GM18867 (cell line): Measurements from ENCODE around the gene ZBED1.
"Not testable (repeated sequence)": the region's sequence is repeated elsewhere in the genome, so short reads cannot be mapped to it uniquely, and the experiment has no call there.

ENCODE experiments used
- ATAC-seq: cut with Tn5 transposase; IDR thresholded peaks from one replicate; pipeline ENCODE4 v1.9.1; 2021; ENCODE audit warnings: mild to moderate bottlenecking, moderate library complexity; ENCODE audit not compliant: unreplicated experiment

Gene ZBED1

GRCh38 chrX:2477313-2477712, 23.5 kb downstream of the ZBED1 start:
- ATAC-seq = not testable (repeated sequence)

DNA sequence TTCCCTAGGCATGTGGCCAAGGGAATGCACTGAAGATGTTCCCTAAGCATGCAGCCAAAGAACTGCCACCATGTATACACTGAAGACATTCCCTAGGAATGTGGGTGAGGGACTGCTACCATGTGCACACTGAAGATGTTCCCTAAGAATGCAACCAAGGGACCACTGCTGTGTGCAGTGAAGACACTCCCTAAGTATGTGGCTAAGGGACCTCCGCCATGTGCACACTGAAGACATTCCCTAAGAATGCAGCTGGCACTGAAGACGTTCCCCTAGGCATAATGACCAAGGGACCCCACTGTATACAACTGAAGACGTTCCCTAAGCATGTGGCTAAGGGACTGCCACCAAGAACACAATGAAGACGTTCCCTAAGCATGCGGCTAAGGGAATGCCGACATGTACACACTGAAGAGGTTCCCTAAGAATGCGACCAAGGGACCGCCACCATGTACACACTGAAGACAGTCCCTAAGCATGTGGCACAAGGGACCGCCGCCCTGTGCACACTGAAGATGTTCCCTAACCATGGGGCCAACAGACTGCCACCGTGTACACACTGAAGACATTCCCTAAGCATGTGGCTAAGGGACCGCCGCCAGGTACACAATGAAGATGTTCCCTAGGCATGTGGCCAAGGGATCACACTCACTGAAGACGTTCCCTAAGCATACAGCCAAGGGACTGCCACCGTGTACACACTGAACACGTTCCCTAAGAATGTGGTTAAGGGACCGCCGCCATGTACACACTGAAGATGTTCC, 25.6 kb downstream of the ZBED1 start:
- no peak for ATAC-seq

DNA sequence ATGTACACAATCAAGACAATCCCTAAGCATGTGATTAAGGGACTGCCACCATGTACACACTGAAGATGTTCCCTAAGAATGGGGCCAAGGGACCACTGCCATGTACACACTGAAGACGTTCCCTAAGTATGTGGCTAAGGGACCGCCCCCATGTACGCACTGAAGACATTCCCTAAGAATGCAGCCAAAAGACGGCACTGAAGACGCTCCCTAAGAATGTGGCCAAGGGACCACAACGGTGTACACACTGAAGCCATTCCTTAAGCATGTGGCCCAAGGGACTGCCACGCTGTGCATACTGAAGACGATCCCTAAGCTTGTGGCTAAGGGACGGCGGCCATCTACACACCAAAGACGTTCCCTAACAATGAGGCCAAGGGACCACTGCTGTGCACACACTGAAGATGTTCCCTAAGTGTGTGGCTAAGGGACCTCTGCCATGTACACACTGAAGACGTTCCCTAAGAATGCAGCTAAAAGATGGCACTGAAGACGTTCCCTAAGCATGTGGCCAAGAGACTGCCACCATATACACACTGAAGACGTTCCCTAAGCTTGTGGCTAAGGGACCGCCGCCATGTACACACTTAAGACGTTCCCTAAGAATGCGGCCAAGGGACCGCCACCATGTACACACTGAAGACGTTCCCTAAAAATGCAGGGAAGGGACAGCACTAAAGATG, 26.4 kb downstream of the ZBED1 start:
- no peak for ATAC-seq

DNA sequence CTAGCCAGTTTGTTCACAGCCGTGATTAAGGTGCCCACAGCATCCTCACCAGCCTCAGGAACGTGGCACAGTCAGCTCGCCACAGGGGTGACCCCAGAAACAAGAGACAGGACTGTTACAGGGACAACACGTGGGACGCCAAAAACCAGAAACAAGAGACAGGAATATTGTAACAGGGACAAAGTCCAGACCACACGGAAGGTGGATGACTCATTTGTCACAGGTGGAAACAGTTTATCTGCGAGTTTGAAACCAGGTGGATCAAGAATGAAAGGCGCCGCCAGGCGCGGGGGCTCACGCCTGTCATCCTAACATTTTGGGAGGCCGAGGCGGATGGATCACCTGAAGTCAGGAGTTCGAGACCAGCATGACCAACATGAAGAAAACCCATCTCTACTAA, 27.7 kb downstream of the ZBED1 start:
- ATAC-seq = not testable (repeated sequence)

- ATAC-seq = no peak
Observed at GRCh38 chrX:2471641-2472040, 29.1 kb downstream of the ZBED1 start.

- ATAC-seq = not testable (repeated sequence)
Observed at GRCh38 chrX:2471126-2471525, 29.6 kb downstream of the ZBED1 start.

DNA sequence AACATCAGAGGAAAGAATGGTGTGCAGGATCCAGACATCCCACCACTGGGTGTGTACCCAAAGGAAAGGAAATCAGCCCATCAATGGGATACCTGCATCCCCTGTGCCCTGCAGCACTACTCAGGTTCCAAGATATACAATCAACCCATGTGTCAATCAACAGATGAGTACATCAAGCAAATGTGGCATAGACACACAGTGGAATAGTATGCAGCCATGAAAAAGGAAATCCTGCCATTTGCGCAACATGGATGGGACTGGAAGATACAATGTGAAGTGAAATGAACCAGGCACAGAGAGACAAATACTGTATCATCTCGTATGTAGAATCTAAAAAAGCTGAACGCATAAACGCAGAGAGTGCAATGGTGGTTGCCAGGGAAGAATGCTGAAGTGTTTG, 30.9 kb downstream of the ZBED1 start:
- ATAC-seq = not testable (repeated sequence)

- no peak for ATAC-seq
Observed at GRCh38 chrX:2469196-2469685, 31.5 kb downstream of the ZBED1 start.

GRCh38 chrX:2468261-2469195, 32.2 kb downstream of the ZBED1 start:
- no peak for ATAC-seq

- no peak for ATAC-seq
Observed at GRCh38 chrX:2466876-2467656, 33.7 kb downstream of the ZBED1 start.

GRCh38 chrX:2464677-2465166, 36.1 kb downstream of the ZBED1 start:
- no peak for ATAC-seq

- no peak for ATAC-seq
Observed at GRCh38 chrX:2463973-2464676, 36.7 kb downstream of the ZBED1 start.

DNA sequence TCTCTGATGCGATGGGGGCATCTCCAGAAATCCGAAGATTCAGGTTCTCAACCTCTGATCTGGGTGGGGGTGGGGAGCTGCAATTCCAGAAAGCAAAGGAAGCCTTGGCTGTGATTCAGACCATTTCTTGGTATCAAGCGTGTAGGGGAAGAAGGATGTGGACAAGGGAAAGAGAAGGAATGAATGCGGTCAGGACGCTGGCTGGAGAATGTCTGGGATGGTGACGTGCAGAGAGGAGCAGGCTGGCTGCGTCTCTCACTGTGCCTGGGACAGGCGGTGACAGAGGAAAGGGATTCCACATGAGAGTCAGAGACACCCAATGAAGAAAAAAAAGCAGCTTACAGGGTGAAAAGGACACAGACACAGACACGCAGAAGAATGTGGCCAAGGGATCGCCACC, 37.3 kb downstream of the ZBED1 start:
- ATAC-seq = not testable (repeated sequence)

DNA sequence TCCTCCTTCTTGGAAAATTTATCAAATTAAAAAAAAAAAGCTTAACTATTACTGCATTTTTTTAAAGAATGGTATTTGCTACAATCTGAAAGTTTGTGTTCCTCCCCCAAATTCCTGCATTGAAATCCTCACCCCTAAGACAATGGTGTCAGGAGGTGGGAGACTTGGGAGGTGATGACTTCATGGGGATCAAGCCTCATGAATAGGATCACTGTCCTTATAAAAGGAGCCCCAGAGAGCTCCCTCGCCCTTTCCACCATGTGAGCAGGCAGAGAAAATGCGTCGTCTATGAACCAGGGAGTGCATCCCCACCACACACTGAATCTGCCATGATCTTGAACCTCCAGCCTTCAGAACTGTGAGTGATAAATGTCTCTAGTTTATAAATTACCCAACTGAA, 38.0 kb downstream of the ZBED1 start:
- no peak for ATAC-seq

DNA sequence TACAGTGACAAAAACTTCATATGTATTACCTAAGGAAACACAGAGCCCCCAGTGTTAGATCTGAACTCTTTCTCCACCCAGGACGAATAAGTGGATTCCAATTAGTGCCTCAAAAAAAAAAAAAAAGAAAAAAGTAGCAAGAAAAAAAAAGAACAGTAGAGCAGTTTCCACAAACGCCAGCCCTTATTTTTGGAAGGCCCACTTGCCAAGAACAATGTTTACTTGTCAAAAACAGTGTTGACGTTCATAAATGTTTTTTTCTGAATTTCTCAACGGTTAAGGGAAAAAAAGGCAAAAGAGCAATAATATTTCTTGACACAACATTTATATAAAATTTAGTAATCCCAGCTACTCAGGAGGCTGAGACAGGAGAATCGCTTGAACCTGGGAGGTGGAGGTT, 38.7 kb downstream of the ZBED1 start:
- ATAC-seq = no peak

DNA sequence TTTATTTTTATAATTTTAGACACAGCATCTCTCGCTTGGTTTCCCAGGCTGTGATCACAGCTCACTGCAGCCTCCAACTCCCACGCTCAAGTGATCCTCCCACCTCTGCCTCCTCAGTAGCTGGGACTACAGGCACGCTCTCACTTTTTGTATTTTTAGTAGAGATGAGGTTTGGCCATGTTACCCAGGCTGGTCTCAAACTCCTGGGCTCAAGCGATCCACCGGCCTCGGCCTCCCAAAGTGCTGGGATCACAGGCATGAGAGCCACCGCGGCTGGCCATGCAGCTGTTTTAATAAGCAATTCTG, 39.1 kb downstream of the ZBED1 start:
- no peak for ATAC-seq

GRCh38 chrX:2460821-2461710, 39.7 kb downstream of the ZBED1 start:
- not testable (repeated sequence) for ATAC-seq

- ATAC-seq = not testable (repeated sequence)
Observed at GRCh38 chrX:2460048-2460447, 40.7 kb downstream of the ZBED1 start.

DNA sequence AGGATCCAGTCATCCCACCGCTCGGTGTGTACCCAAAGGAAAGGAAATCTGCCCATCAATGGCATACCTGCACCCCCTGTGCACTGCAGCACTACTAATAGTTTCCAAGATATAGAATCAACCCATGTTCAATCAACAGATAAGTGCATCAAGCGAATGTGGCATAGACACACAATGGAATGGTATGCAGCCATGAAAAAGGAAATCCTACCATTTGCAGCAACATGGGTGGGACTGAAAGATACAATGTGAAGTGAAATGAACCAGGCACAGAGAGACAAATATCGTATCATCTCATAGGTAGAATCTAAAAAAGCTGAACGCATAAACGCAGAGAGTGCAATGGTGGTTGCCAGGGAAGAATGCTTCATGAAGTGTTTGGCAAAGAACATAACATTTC, 42.5 kb downstream of the ZBED1 start:
- ATAC-seq = no peak
